Measurements from ENCODE around the gene STIL. TPM values are rescaled to one million over a fixed set of nuclear protein-coding genes. Genes with fewer than 3 reads are reported as not detected.

STIL gene
- 1.9 and 2.0 TPM in 2 replicates for total RNA-seq

DNA sequence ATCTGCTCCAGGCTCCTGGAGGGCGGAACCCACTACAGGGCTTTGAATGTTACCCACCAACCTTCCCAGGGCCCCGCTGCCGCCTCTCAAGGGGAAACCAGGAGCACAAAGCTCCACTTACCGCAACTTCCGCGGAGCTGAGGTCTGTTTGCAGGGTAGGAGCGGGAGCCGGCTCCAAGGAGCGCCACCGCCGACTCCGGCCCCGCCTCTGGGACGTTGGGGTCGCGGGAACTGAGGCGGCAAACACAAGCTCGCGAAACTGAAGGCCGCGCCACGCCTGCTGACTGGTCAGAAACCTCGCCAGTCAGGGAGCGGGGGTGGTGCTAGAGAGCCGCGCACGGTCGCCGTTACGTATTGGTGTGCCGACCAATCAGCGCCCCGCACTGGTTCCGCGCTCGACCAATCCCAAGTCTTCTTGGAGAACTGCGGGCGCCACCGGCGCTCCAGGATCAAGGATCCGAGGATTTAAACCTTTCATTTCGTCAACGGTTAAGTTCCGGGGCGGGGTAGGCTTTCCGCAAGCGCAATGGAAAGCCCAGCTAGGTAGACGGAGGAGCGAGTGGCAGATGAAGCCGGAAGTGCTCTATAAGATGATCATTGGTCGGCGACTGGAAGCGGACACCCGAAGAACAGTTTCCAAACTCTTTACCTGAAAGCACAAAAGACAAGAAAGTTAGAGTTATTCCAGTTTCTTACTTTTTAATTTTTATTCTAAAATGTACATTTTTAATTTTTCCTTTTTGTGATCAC lies at the start of gene STIL:
Gene STIL (minus strand): TSS at position 233 of the 750 bp plus-strand sequence. CDS start 3,828 bp downstream, outside the sequence.

DNA sequence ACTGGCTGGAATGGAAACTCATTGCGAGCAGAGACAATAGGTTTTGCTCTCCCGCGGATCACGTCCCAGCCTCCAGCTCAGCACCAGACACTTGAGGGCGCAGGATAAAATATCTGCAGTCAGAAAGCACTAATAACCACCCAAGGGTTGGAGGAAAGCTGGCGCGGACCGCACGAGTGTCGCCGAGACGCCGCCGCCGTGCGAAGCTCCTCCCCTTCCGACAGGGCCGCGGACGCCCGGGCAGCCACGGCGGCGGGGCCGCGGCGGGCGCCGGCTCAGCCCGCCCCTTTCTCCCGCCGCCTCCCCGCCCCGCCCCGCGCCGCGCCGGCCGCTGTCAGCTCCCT lies 19.6 kb upstream of the STIL start, which contains the start of gene CMPK1:
Gene CMPK1 (plus strand): TSS at position 213 of the 344 bp plus-strand sequence. CDS start 156 bp downstream, outside the sequence.

DNA sequence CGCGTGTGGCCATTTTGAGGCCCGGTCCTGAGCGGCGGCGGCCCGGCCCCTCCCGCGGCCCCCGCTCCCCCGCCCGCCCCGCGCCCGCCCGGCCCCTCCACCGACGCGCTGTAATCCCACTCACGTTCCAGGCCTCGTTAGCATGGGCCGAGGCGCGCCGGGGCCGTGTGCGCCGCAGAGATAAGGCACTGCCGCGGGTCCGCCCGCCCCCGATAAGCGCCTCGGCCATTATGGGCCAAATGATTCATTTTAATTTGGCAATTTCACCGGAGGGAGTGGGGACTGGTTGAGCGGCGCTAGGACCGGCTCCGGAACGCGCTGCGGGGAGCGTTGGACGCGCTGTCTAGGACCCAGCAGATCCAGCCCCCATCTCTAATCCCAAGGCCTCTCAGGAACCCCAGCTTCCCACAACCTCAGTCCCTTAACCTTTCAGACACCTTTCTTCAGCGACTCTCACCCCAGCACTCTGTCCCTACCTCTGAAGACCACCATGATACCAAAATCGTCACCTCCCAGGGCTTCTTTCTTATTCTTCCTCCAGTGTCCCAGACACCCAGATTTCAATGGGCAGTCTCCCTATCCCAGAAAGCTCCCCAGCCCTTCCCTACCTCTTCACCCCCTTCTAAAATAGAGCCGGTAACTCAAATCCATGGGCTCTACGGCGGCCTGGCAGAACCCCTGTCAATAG lies 81.6 kb downstream of the STIL start, which contains the start of gene TAL1:
Gene TAL1 (minus strand): TSS at position 39 of the 688 bp plus-strand sequence. CDS start 6,337 bp downstream, outside the sequence.

Other genes with a start within 250 kb of the STIL start
- 0.10 TPM in 1 of 2 replicates, not detected in the other for gene CYP4Z1, start 246.9 kb downstream of the STIL start, total RNA-seq
- gene CYP4A22, start 176.7 kb downstream of the STIL start, total RNA-seq: 0.15 TPM in 1 of 2 replicates, not detected in the other
- not detected in 2 replicates for gene PDZK1IP1, start 124.1 kb downstream of the STIL start, total RNA-seq
- 0.10 and 0.25 TPM in 2 replicates for gene TAL1, start 81.9 kb downstream of the STIL start, total RNA-seq
- gene CMPK1, start 19.6 kb upstream of the STIL start, total RNA-seq: 74.1 and 88.1 TPM in 2 replicates
- gene FOXE3, start 102.1 kb upstream of the STIL start, total RNA-seq: not detected in 2 replicates
- 0.06 TPM in 1 of 2 replicates, not detected in the other for gene FOXD2, start 123.9 kb upstream of the STIL start, total RNA-seq